Smooth muscle cell (in vitro differentiated cells): ENCODE data around the gene NHLH1. TPM values are rescaled to one million over a fixed set of nuclear protein-coding genes. Genes with fewer than 3 reads are reported as not detected.

Experiments used
- DNase-seq: peaks from one replicate; lab custom pipeline; 2025; ENCODE audit not compliant: unreplicated experiment; lab: John Stamatoyannopoulos, UW
- H2AFZ ChIP-seq: fragments of 200-600 bp; sonication (generic); 2 replicates; pipeline ENCODE4 v1.6.0; 2016; ENCODE audit warnings: antibody characterized with exemption, low read depth, mild to moderate bottlenecking
- H3F3A ChIP-seq: fragments of 200-600 bp; sonication (generic); 2 replicates; pipeline ENCODE4 v1.6.0; 2017; ENCODE audit warnings: antibody characterized with exemption, low read depth
- H3K27ac ChIP-seq: fragments of 200-600 bp; sonication (generic); 2 replicates; pipeline ENCODE4 v1.5.1; 2016; ENCODE audit warnings: low read depth, mild to moderate bottlenecking
- H3K27me3 ChIP-seq: fragments of 200-600 bp; sonication (generic); 2 replicates; pipeline ENCODE4 v1.6.1; 2016; ENCODE audit warnings: low read depth, mild to moderate bottlenecking
- H3K36me3 ChIP-seq: fragments of 200-600 bp; sonication (generic); 2 replicates; pipeline ENCODE4 v1.5.1; 2016; ENCODE audit warnings: low read depth
- H3K4me1 ChIP-seq: fragments of 200-600 bp; sonication (generic); 2 replicates; pipeline ENCODE4 v1.5.1; 2016; ENCODE audit warnings: low read depth
- H3K4me2 ChIP-seq: fragments of 200-600 bp; sonication (generic); 2 replicates; pipeline ENCODE4 v1.6.0; 2016; ENCODE audit warnings: mild to moderate bottlenecking
- H3K4me3 ChIP-seq: fragments of 200-600 bp; sonication (generic); 2 replicates; pipeline ENCODE4 v1.5.1; 2016; ENCODE audit warnings: mild to moderate bottlenecking
- H3K79me2 ChIP-seq: fragments of 200-600 bp; sonication (generic); 2 replicates; pipeline ENCODE4 v1.6.0; 2016; ENCODE audit warnings: low read depth, mild to moderate bottlenecking
- H3K9ac ChIP-seq: fragments of 200-600 bp; sonication (generic); 2 replicates; pipeline ENCODE4 v1.6.0; 2016; ENCODE audit warnings: low read depth
- H3K9me3 ChIP-seq: fragments of 200-600 bp; sonication (generic); replicated peaks from 2 replicates; pipeline ENCODE4 v1.5.1; 2016; ENCODE audit warnings: low read depth
- H4K20me1 ChIP-seq: fragments of 200-600 bp; sonication (generic); 2 replicates; pipeline ENCODE4 v1.6.0; 2016; ENCODE audit warnings: low read depth
- WGBS: methylation state at CpG from one replicate; pipeline ENCODE4 v1.1.7; 2016; ENCODE audit warnings: low lambda C conversion rate; 5-methylcytosine and 5-hydroxymethylcytosine counted together
- polyA plus RNA-seq: library from polyadenylated mRNA; unstranded; fragments of >200 nt; fragmentation: Nextera tagmentation; extraction: Ambion mirVana; gene quantifications from 2 replicates; pipeline ENCODE4 v1.2.1, GENCODE V29; 2016
- total RNA-seq: library from RNA; depleted of rRNA; stranded (reverse); fragments of >200 nt; gene quantifications from 2 replicates; pipeline ENCODE4 v1.2.3, GENCODE V29; 2014
- TF ChIP-seq, protein P1 (sequence below): fragments of 200-600 bp; sonication (generic); IDR thresholded peaks from 2 replicates; pipeline ENCODE4 v1.5.1; 2017; ENCODE audit warnings: borderline replicate concordance, mild to moderate bottlenecking, antibody characterized with exemption; ENCODE audit not compliant: insufficient read depth, poor library complexity, severe bottlenecking

NHLH1 gene
- total and polyA plus RNA-seq, 2 experiments from 2014 or later = 0.27 TPM; not detected in 1

DNA sequence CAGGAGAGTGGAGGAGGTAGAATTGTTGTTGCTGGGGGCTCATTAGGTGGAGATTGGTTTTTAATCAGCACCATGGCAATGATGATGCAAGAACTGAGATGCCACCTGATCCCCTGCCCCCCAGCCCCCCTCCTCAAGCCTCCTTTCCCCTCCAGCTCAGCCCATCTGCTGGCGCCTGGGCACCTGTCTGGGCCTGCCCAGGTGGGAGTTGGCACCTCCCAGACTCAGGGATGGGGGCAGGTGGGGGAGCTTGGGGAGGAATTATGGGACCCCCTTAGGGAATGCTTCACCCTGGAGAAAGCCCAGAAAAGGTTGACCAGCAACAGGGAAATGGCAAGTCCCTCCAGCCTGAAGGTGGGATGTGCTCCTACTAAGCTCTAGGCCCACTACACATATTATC is 1.5 kb upstream of the NHLH1 start:
- Histone ChIP-seq H3K4me1 (peaks cover 16% of the 10 kb centered on the region), H3K36me3 (no peaks in the 10 kb centered on the region), H3F3A (no peaks in the 10 kb centered on the region), H4K20me1 (no peaks in the 10 kb centered on the region), H3K79me2 (no peaks in the 10 kb centered on the region), H2AFZ (no peak overlapping the region), H3K9ac (no peak overlapping the region), H3K27me3 (no peaks in the 10 kb centered on the region), H3K4me3 (no peak overlapping the region), H3K4me2 (no peak overlapping the region), H3K9me3 (no peaks in the 10 kb centered on the region), H3K27ac (no peak overlapping the region)
- TF ChIP-seq, protein P1, sequence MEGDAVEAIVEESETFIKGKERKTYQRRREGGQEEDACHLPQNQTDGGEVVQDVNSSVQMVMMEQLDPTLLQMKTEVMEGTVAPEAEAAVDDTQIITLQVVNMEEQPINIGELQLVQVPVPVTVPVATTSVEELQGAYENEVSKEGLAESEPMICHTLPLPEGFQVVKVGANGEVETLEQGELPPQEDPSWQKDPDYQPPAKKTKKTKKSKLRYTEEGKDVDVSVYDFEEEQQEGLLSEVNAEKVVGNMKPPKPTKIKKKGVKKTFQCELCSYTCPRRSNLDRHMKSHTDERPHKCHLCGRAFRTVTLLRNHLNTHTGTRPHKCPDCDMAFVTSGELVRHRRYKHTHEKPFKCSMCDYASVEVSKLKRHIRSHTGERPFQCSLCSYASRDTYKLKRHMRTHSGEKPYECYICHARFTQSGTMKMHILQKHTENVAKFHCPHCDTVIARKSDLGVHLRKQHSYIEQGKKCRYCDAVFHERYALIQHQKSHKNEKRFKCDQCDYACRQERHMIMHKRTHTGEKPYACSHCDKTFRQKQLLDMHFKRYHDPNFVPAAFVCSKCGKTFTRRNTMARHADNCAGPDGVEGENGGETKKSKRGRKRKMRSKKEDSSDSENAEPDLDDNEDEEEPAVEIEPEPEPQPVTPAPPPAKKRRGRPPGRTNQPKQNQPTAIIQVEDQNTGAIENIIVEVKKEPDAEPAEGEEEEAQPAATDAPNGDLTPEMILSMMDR = no peak
- DNase-seq = no peak
- 100% methylated on average over 1 of the region's 1 CpG for WGBS

DNA sequence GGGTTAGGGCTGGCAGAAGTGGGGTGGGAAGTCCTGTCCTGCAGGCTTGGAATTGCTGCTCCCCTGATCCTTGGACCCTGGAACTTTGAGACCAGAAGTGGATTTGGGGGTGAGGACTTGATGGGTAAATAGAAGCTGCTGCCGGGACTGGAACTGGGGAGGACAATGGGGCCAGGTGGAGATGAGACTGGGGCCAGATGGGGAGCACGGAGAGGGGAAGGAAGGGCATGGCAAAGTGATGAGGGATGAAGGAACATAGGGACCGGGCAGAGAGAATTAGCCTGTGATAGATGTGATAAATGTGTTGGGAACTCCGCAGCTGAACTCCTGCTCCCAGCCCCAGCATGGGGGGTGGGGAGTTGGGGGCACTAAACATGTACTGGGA is 637 bp downstream of the NHLH1 start:
- TF ChIP-seq, protein P1 = no peak
- Histone ChIP-seq H3K36me3 (no peaks in the 10 kb centered on the region), H3F3A (no peaks in the 10 kb centered on the region), H3K4me2 (no peak overlapping the region), H3K4me3 (no peak overlapping the region), H4K20me1 (no peaks in the 10 kb centered on the region), H3K9me3 (no peaks in the 10 kb centered on the region), H3K4me1 (peaks cover 9% of the 10 kb centered on the region), H3K9ac (no peak overlapping the region), H3K79me2 (no peaks in the 10 kb centered on the region), H2AFZ (no peak overlapping the region), H3K27me3 (no peaks in the 10 kb centered on the region), H3K27ac (no peak overlapping the region)
- no peak for DNase-seq
- WGBS = 89% methylated on average over 4 of the region's 4 CpGs

DNA sequence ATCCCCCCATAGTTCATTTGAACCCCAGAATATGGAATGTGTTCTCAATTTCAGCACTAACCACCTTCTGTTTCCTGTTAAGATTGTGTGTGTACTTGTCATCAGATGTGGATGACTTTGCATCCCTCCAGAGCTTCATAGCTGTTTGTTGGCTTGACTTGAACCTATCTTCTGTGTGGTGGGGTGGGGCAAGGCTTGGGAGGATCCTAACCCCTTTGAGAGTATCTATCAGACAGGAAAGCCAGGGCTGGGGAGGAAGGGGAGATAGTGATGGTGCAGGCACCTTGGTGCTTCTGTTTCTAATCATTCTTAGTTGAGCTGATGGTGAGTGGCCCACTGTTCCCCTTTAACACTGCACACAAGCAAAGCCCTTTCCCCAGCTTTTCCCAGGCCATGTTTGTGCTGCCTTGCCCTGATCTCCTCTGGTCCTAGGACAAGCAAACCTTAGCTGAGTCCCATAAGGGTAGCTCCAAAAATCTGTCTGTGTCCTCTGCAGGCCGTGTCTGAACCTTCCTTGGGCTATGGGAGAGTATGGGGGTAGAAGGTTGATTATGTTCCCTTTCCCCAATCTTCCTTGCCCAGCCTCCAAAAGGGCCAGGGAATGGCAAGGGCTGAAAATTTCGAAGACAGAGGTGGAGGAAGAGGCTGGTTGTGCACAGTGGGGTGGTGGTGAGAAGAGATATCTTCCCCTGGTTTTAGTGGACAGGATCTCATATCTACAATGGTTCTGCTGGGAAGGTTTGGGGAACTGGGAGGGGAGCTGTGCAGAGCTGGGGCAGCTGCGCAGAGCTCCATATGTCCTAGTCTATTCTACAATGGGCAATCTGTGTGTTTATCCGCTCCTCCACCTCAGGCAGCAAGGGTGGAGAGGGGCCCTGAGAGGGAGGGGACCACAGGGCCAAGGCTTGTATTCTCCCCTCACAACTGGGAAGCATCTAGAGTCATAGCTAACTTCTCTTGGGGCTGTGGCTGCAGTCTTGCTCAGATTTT is 1.4 kb downstream of the NHLH1 start:
- WGBS = 87% methylated on average over 4 of the region's 4 CpGs
- no peaks in the 10 kb centered on the region for H3K36me3 ChIP-seq
- H3K27me3 ChIP-seq = no peaks in the 10 kb centered on the region
- no peaks in the 10 kb centered on the region for H4K20me1 ChIP-seq
- no peaks in the 10 kb centered on the region for H3F3A ChIP-seq
- H3K27ac ChIP-seq = no peak overlapping the region
- DNase-seq = no peak
- no peak overlapping the region for H3K9ac ChIP-seq
- no peaks in the 10 kb centered on the region for H3K79me2 ChIP-seq
- H3K4me1 ChIP-seq = peaks cover 1% of the 10 kb centered on the region
- no peak overlapping the region for H2AFZ ChIP-seq
- TF ChIP-seq, protein P1 = no peak
- no peak overlapping the region for H3K4me2 ChIP-seq
- no peaks in the 10 kb centered on the region for H3K9me3 ChIP-seq
- H3K4me3 ChIP-seq = no peak overlapping the region

DNA sequence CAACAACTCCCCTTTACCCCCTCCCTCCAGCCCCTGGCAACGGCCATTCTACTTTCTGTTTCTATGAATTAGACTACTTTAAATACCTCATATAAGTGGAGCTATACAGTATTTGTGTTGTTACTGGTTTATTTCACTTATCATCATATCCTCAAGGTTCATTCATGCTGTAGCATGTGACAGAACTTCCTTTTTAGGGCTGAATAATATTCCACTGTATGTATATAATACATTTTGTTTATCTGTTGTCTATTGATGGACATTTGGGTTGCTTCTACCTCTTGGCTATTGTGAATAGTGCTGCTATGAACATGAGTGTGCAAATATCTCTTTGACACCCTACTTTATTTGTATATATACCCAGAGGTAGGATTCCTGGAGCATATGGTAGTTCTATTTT is 2.2 kb downstream of the NHLH1 start:
- no peaks in the 10 kb centered on the region for H3K79me2 ChIP-seq
- H2AFZ ChIP-seq = no peak overlapping the region
- 88% methylated on average over 1 of the region's 1 CpG for WGBS
- H3K9me3 ChIP-seq = no peaks in the 10 kb centered on the region
- H3K4me2 ChIP-seq = no peak overlapping the region
- H3K9ac ChIP-seq = no peak overlapping the region
- DNase-seq = no peak
- H3K36me3 ChIP-seq = no peaks in the 10 kb centered on the region
- no peaks in the 10 kb centered on the region for H3K27me3 ChIP-seq
- H3K27ac ChIP-seq = no peak overlapping the region
- no peaks in the 10 kb centered on the region for H3K4me1 ChIP-seq
- no peaks in the 10 kb centered on the region for H3F3A ChIP-seq
- no peak overlapping the region for H3K4me3 ChIP-seq
- H4K20me1 ChIP-seq = no peaks in the 10 kb centered on the region
- TF ChIP-seq, protein P1 = no peak
